ENCODE results near the gene ACSM4. TPM values are rescaled to one million over a fixed set of nuclear protein-coding genes. Genes with fewer than 3 reads are reported as not detected.

The ACSM4 gene
- total and polyA plus RNA-seq, 2 of the 8 experiments (the other 6 are each of a cell fraction or from before 2014, with no cell fraction given) = not detected

DNA sequence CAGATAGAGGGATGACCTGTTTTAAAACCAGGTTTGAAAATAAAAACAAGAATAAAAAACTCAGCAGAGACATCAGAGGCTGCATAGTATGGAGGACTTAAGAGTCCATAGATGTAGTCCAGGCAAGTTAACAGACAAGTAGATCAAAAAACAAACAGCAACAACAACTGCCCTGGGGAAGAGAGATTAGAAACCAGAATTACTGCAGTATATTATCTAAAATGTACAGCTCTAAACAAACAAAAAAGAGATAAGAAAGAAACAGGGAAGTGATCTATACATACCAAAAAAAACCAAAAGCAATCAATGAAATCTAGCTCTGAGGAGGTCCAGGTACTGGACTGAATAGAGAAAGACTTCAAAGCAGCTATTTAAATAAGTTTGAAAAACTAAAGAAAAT lies 48.8 kb downstream of the ACSM4 start:
- Histone ChIP-seq H4K20me1 (replicated peaks in 1 of 2; ENCODE audit: control insufficient read depth in 1 of 2, insufficient read depth in 2 of 2, low read length in 2 of 2) (no peaks in the 10 kb centered on the region), H3K4me3 (ENCODE audit: extremely low read depth in 1 of 4, insufficient read depth in 2 of 4, low read depth in 3 of 4, low read length in 4 of 4) (no peak overlapping the region), H3K27ac (ENCODE audit: low read depth, low read length) (no peak overlapping the region), H3K4ac (replicated peaks; ENCODE audit: insufficient read length, low read depth, low read length) (no peak overlapping the region), H3K23me2 (ENCODE audit: low read depth, low read length) (no peaks in the 10 kb centered on the region), H3K9ac (replicated peaks in 1 of 4; ENCODE audit: extremely low read depth in 1 of 4, low read depth in 3 of 4, low read length in 3 of 4) (no peak overlapping the region), H3K4me1 (replicated peaks in 1 of 4; ENCODE audit: control insufficient read depth in 3 of 4, insufficient read depth in 4 of 4, low read length in 3 of 4) (no peaks in the 10 kb centered on the region), H3K27me3 (replicated peaks in 1 of 4; ENCODE audit: control insufficient read depth in 3 of 4, extremely low read depth in 1 of 4, insufficient read depth in 3 of 4, low read length in 3 of 4) (no peaks in the 10 kb centered on the region), H2AK5ac (ENCODE audit: low read depth, low read length) (no peak overlapping the region), H3K18ac (ENCODE audit: extremely low read depth, low read length) (no peak overlapping the region), H3K79me1 (ENCODE audit: low read depth, low read length) (no peaks in the 10 kb centered on the region), H3K23ac (ENCODE audit: insufficient read length) (no peak overlapping the region), H2BK15ac (ENCODE audit: low read length) (no peak overlapping the region), H2BK20ac (ENCODE audit: low read length) (no peak overlapping the region), H3K4me2 (ENCODE audit: insufficient read depth in 1 of 2, low read depth in 2 of 2, low read length in 2 of 2) (no peak overlapping the region), H2BK12ac (ENCODE audit: low read depth, low read length) (no peak overlapping the region), H4K91ac (replicated peaks; ENCODE audit: insufficient read length, low read length) (no peak overlapping the region), H3K9me3 (ENCODE audit: insufficient read depth in 2 of 2, low read depth in 1 of 2, low read length in 1 of 2) (no peaks in the 10 kb centered on the region), H3K14ac (ENCODE audit: insufficient read length) (no peak overlapping the region), H4K5ac (ENCODE audit: insufficient read length, low read depth, low read length) (no peak overlapping the region), H2BK5ac (ENCODE audit: low read depth, low read length) (no peak overlapping the region), H2AFZ (ENCODE audit: low read length) (no peak overlapping the region), H2BK120ac (replicated peaks; ENCODE audit: low read depth, low read length) (no peak overlapping the region), H3K56ac (replicated peaks; ENCODE audit: insufficient read length, low read depth, low read length) (no peak overlapping the region), H4K8ac (ENCODE audit: extremely low read depth, insufficient read depth, low read length) (no peak overlapping the region), H3K79me2 (ENCODE audit: control insufficient read depth in 1 of 2, insufficient read depth in 2 of 2, low read length in 2 of 2) (no peaks in the 10 kb centered on the region), H3K36me3 (ENCODE audit: control insufficient read depth in 2 of 4, insufficient read depth in 4 of 4, low read length in 3 of 4) (no peaks in the 10 kb centered on the region)
- no peak for FAIRE-seq
- ChIA-PET POLR2A (ENCODE audit: partially characterized antibody) (no interaction called here), CTCF (ENCODE audit: partially characterized antibody) (interaction anchor here (2.0 kb wide), 1 partner anchor 109 kb away, joined by 5 read pairs; no protein-coding TSS in a partner anchor)
- no peak for DNase-seq (ENCODE audit: low read depth in 1 of 2, low spot score in 2 of 2)
- TF ChIP-seq YY1 (IDR thresholded peaks at IDR 0.05; ENCODE audit: low read depth, low read length) (no peak), CEBPB (IDR thresholded peaks at IDR 0.05; ENCODE audit: low read depth, low read length) (no peak), HDAC2 (IDR thresholded peaks at IDR 0.05; ENCODE audit: borderline replicate concordance in 1 of 2, low read depth in 2 of 2, low read length in 2 of 2) (no peak), TAF7 (optimal IDR thresholded peaks at IDR 0.05; ENCODE audit: borderline replicate concordance, low read depth, low read length) (no peak), JUND (IDR thresholded peaks at IDR 0.05; ENCODE audit: low read length) (no peak), USF2 (IDR thresholded peaks at IDR 0.05; ENCODE audit: low read length) (no peak), CHD2 (IDR thresholded peaks at IDR 0.05; ENCODE audit: low read length) (no peak), SAP30 (IDR thresholded peaks at IDR 0.05; ENCODE audit: insufficient read depth, insufficient replicate concordance, low read length) (no peak), CTBP2 (IDR thresholded peaks at IDR 0.05; ENCODE audit: borderline replicate concordance, insufficient read depth, insufficient read length, low read length) (no peak), NANOG (IDR thresholded peaks at IDR 0.05; ENCODE audit: insufficient read depth, low read depth, low read length, poor library complexity, severe bottlenecking) (no peak), CHD1 (IDR thresholded peaks at IDR 0.05; ENCODE audit: low read depth, low read length) (no peak)

All from H1 (cell line).